HUES64 (cell line): ENCODE measurements around the gene ZNF892.
"Not testable (repeated sequence)": the region's sequence is repeated elsewhere in the genome, so short reads cannot be mapped to it uniquely, and the experiment has no call there.

Experiments used
- H3K27ac ChIP-seq: 2 replicates; pipeline ENCODE4 v1.7.0; 2013; ENCODE audit warnings: low read depth, low read length, inconsistent platforms
- H3K27me3 ChIP-seq: 2 replicates; pipeline ENCODE4 v1.6.1; 2013; ENCODE audit warnings: mild to moderate bottlenecking, low read length; ENCODE audit not compliant: insufficient read depth
- H3K36me3 ChIP-seq: 2 replicates; pipeline ENCODE4 v1.6.1; 2013; ENCODE audit warnings: mild to moderate bottlenecking, low read length; ENCODE audit not compliant: insufficient read depth
- H3K4me1 ChIP-seq: 2 replicates; pipeline ENCODE4 v1.6.1; 2013; ENCODE audit warnings: mild to moderate bottlenecking, low read length, moderate library complexity; ENCODE audit not compliant: insufficient read depth
- H3K4me3 ChIP-seq: 2 replicates; pipeline ENCODE4 v1.5.1; 2013; ENCODE audit warnings: mild to moderate bottlenecking, low read length, moderate library complexity
- H3K9ac ChIP-seq: 2 replicates; pipeline ENCODE4 v1.6.1; 2013; ENCODE audit warnings: mild to moderate bottlenecking, low read depth, low read length
- H3K9me3 ChIP-seq: 2 replicates; pipeline ENCODE4 v1.6.1; 2013; ENCODE audit warnings: low read depth, low read length; ENCODE audit not compliant: insufficient read depth
- WGBS: fragments of 150-250, 120-280 bp; methylation state at CpG from one replicate; pipeline ENCODE4 v1.1.7; 2013; ENCODE audit warnings: missing lambda C conversion rate; 5-methylcytosine and 5-hydroxymethylcytosine counted together

The ZNF892 gene

DNA sequence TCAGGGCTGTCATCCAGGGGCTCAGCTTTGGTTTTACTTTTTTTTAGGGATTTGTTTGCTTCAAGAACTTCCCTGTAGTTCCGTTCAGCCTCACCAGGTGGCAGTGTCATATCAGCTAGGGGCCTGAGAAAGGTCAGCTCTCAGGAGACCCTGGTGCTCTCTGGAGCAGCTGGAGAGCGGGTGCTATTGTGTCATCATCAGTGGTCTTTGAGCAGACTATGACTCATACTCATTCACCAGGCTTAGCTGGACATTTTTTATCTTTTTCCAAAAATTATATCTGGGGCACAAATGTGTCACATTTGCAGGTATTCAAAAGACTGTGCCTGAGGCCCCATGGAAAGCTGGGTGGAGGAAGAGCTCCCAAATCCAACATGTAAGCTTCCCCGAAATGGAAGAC is 24.4 kb downstream of the ZNF892 start:
- no peak overlapping the region for H3K27ac ChIP-seq
- whole genome bisulfite sequencing = 64% methylated on average over 3 of the region's 3 CpGs

DNA sequence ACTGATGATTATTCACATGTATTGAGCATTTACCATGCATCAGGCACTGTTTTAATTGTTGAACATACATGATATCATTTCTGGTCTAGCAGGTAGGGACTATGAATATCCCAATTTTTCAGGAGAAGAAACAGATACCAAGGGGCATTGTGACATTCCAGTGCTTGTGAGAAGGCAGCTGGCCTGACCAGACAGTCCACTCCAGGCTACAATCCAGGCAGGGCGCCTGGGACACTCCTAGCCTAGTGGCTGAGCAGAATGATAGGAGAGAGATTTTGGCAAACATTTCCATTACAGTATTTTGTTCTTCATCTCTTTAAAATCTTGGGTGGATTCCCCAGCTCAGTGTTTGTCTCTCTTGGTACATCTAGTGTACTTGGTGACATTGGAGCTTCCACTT is 24.9 kb downstream of the ZNF892 start:
- H3K27me3 ChIP-seq = no peaks in the 10 kb centered on the region
- H3K4me3 ChIP-seq = no peak overlapping the region
- H3K9ac ChIP-seq = no peak overlapping the region
- no peaks in the 10 kb centered on the region for H3K36me3 ChIP-seq
- no peak overlapping the region for H3K27ac ChIP-seq
- H3K9me3 ChIP-seq = no peaks in the 10 kb centered on the region
- no peaks in the 10 kb centered on the region for H3K4me1 ChIP-seq
- 100% methylated on average over 1 of the region's 1 CpG for WGBS

More for the DNA sequence above, 24.4 kb downstream of the ZNF892 start:
- no peaks in the 10 kb centered on the region for H3K4me1 ChIP-seq
- H3K27me3 ChIP-seq = no peaks in the 10 kb centered on the region
- H3K4me3 ChIP-seq = no peak overlapping the region
- H3K9me3 ChIP-seq = no peaks in the 10 kb centered on the region
- H3K36me3 ChIP-seq = no peaks in the 10 kb centered on the region
- no peak overlapping the region for H3K9ac ChIP-seq

DNA sequence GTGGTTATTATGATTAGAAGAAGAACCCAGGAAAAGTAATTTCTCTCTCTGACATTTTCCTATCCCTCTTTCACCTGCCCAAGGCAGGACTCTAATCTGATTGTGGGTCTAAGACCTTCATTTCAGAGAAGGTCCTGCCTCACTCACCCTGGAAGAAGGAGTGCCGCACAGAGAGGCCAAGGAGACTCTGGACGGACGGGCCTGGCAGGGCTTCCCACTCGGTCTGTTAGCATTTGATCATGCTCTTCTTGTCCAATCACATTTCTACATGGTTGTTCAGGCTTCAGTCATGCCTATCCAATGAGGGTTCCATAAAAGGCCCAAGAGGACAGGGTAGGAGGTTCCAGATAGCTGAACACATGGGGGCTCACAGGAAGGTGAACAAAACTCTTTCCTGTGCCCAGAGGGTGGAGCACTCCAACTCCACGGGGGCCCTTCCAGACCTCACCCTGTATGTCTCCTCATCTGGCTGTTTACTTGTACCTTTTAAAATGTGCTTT is 27.0 kb downstream of the ZNF892 start:
- no peak overlapping the region for H3K27ac ChIP-seq
- no peaks in the 10 kb centered on the region for H3K36me3 ChIP-seq
- no peaks in the 10 kb centered on the region for H3K4me1 ChIP-seq
- H3K9ac ChIP-seq = no peak overlapping the region
- H3K27me3 ChIP-seq = no peaks in the 10 kb centered on the region
- WGBS = 87% methylated on average over 5 of the region's 5 CpGs
- H3K4me3 ChIP-seq = no peak overlapping the region
- H3K9me3 ChIP-seq = peaks cover 11% of the 10 kb centered on the region; the same call in 1 of the 2 replicates

DNA sequence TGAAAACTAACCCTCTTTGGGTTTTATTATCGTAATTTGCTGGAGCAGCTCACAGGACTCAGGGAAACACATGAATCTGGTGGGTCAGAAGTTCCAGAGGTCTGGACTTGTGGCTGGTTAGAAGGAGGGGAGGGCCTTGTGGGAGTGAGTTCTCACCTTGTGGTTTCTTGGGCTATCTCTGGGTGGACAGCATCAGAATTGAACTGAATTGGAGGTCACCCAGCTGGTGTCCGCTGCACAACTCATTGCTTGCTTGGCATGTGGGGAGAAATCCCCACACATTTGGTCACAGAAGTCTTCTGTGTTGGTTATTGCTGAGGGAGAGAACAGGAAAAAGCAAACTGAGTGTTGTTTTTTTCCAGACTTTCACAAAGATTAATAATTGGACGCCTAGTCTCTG is 27.5 kb downstream of the ZNF892 start:
- H3K4me1 ChIP-seq = no peaks in the 10 kb centered on the region
- no peak overlapping the region for H3K4me3 ChIP-seq
- H3K27ac ChIP-seq = no peak overlapping the region
- no peaks in the 10 kb centered on the region for H3K27me3 ChIP-seq
- H3K9me3 ChIP-seq = peaks cover 14% of the 10 kb centered on the region; the same call in 1 of the 2 replicates
- H3K36me3 ChIP-seq = no peaks in the 10 kb centered on the region
- 93% methylated on average over 3 of the region's 3 CpGs for WGBS
- H3K9ac ChIP-seq = no peak overlapping the region

DNA sequence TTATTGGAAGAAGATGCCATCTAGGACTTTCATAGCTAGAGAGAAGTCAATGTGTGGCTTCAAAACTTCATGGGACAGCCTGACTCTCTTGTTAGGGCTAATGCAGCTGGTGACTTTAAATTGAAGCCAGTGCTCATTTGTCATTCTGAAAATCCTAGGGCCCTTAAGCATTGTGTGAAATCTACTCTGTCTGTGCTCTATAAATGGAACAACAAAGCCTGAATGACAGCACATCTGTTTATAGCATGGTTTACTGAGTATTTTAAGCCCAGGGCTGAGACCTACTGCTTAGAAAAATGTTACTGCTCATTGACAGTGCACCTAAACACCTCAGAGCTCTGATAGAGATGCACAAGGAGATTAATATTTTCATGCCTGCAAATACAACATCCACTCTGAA is 30.8 kb downstream of the ZNF892 start:
- Histone ChIP-seq H3K4me1 (no peaks in the 10 kb centered on the region), H3K9me3 (peaks cover 40% of the 10 kb centered on the region), H3K27me3 (no peaks in the 10 kb centered on the region), H3K9ac (no peak overlapping the region), H3K4me3 (no peak overlapping the region), H3K36me3 (no peaks in the 10 kb centered on the region), H3K27ac (no peak overlapping the region)

DNA sequence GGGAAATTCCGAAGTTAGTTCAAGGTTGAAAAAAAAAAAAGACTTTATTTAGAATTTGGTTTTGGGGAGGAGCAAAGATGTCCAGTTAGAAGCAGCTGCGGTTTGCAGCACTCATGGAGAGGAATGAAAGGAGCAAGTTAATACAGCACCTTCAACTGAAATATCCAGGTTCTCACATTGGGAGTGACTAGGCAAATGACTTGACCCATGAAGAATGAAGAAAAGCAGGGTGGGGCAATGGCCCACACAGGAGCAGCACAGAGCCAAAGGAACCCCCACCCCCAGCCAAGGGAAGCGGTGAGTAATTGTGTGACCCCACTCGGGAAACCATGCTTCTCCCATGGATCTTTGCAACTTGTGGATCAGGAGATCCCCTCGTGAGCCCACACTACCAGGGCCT is 32.8 kb downstream of the ZNF892 start:
- H3K36me3 ChIP-seq = no peaks in the 10 kb centered on the region
- H3K4me3 ChIP-seq = no peak overlapping the region
- H3K27ac ChIP-seq = no peak overlapping the region
- no peaks in the 10 kb centered on the region for H3K27me3 ChIP-seq
- 90% methylated on average over 5 of the region's 5 CpGs for WGBS
- peaks cover 47% of the 10 kb centered on the region for H3K9me3 ChIP-seq
- no peaks in the 10 kb centered on the region for H3K4me1 ChIP-seq
- no peak overlapping the region for H3K9ac ChIP-seq

DNA sequence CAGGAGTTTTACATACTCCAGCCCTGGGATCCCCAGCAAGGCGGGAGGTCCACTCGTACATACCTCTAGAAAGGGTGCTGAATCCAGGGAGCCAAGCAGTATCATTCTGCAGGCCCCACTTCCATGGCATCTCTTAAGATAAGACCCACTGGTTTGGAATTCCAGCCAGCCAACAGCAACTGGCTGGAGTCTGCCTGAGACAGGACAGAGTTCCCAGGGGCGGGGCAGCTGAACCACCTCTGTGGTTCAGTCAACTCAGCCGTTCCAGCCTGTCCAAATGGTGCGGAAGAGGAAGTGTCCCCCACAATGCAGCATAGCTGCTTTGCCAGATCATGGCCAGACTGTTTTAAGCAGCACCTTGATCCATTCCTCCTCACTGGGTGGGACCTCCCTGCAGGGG is 33.2 kb downstream of the ZNF892 start:
- Histone ChIP-seq H3K27ac (no peak overlapping the region), H3K27me3 (no peaks in the 10 kb centered on the region), H3K36me3 (no peaks in the 10 kb centered on the region), H3K4me3 (no peak overlapping the region), H3K4me1 (no peaks in the 10 kb centered on the region), H3K9me3 (peaks cover 47% of the 10 kb centered on the region), H3K9ac (no peak overlapping the region)
- WGBS = 94% methylated on average over 5 of the region's 5 CpGs

DNA sequence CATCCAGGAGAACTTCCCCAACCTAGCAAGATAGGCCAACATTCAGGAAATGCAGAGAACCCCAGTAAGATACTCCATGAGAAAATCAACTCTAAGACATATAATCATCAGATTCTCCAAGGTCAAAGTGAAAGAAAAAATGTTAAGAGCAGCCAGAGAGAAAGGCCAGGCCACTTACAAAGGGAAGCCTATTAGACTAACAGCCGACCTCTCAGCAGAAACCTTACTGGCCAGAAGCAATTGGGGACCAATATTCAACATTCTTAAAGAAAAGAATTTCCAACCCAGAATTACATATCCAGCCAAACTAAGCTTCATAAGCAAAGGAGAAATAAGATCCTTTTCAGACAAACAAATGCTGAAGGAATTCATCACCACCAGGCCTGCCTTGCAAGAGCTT is 34.8 kb downstream of the ZNF892 start:
- not testable (repeated sequence) for H3K9ac ChIP-seq, H3K36me3 ChIP-seq, H3K27me3 ChIP-seq, H3K4me3 ChIP-seq, H3K27ac ChIP-seq, H3K4me1 ChIP-seq
- H3K9me3 ChIP-seq = peaks cover 47% of the 10 kb centered on the region
- 72% methylated on average over 1 of the region's 1 CpG for WGBS
